Measurements from ENCODE around the gene TMSB4X.

TMSB4X gene

GRCh38 chrX:13000301-13000811 lies 25.4 kb downstream of the TMSB4X start:
- no peak overlapping the region for H3K4me3 ChIP-seq (ENCODE audit: low read depth, low read length)
- no peak for TF ChIP-seq CTCF (conservative IDR thresholded peaks at IDR 0.05; ENCODE audit: low read depth, low read length)
- no peak for DNase-seq (ENCODE audit: low read depth)

GRCh38 chrX:13001097-13001496 lies 26.2 kb downstream of the TMSB4X start:
- DNase-seq (ENCODE audit: low read depth) = no peak
- no peak overlapping the region for H3K4me3 ChIP-seq (ENCODE audit: low read depth, low read length)
- TF ChIP-seq CTCF (conservative IDR thresholded peaks at IDR 0.05; ENCODE audit: low read depth, low read length) = no peak

GRCh38 chrX:13001961-13002671 lies 27.2 kb downstream of the TMSB4X start:
- no peak for TF ChIP-seq CTCF (conservative IDR thresholded peaks at IDR 0.05; ENCODE audit: low read depth, low read length)
- no peak for DNase-seq (ENCODE audit: low read depth)
- H3K4me3 ChIP-seq (ENCODE audit: low read depth, low read length) = no peak overlapping the region

- no peak for TF ChIP-seq CTCF (conservative IDR thresholded peaks at IDR 0.05; ENCODE audit: low read depth, low read length)
- no peak for DNase-seq (ENCODE audit: low read depth)
- no peak overlapping the region for H3K4me3 ChIP-seq (ENCODE audit: low read depth, low read length)
These were observed 31.0 kb downstream of the TMSB4X start for GRCh38 chrX:13005661-13006473.

GRCh38 chrX:13007519-13008188 lies 32.7 kb downstream of the TMSB4X start:
- no peak overlapping the region for H3K4me3 ChIP-seq (ENCODE audit: low read depth, low read length)
- DNase-seq (ENCODE audit: low read depth) = no peak
- no peak for TF ChIP-seq CTCF (conservative IDR thresholded peaks at IDR 0.05; ENCODE audit: low read depth, low read length)

GRCh38 chrX:13008189-13008533 lies 33.3 kb downstream of the TMSB4X start:
- DNase-seq (ENCODE audit: low read depth) = peak; percentile 35

More at GRCh38 chrX:13008189-13008533, 33.3 kb downstream of the TMSB4X start:
- no peak overlapping the region for H3K4me3 ChIP-seq (ENCODE audit: low read depth, low read length)
- TF ChIP-seq CTCF (conservative IDR thresholded peaks at IDR 0.05; ENCODE audit: low read depth, low read length) = no peak

Measured in choroid plexus epithelial cell (primary cell).